DMS53 (cell line): ENCODE measurements around the gene SYNC.
A peak's percentile ranks its signal among the peaks of the same experiment; 100 is the strongest.
"Not testable (repeated sequence)": the region's sequence is repeated elsewhere in the genome, so short reads cannot be mapped to it uniquely, and the experiment has no call there.

Experiments used
- DNase-seq: peaks from one replicate; lab custom pipeline; 2025; lab: John Stamatoyannopoulos, UW

SYNC gene

DNA sequence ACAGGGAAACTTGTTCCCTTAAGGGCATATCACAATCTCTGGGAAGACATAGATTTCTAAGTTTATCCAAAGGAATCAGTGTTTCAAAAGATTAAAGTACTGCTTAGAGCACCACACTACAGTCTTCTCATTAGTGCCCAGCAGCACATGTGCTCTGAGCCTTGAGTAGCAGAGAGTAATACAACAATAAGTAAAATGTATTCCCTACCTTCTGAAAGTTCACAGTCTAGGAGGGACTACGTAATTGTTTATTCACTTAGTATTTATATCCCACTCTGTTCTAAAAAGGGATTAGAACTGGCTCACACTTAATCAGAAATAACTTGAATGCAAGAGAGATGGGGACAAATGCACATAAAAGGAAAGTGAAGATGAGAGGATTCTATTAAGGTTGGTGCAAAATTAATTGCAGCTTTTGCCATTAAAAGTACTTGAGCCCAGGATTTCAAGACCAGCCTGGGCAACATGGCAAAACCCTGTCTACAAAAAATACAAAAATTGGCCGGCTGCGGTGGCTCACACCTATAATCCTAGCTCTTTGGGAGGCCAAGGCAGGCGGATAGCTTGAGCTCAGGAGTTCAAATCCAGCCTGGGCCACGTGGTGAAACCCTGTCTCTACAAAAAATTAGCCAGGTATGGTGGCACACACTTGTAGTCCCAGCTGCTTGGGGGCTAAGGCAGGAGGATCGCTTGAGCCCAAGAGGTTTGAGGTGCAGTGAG, 9.0 kb downstream of the SYNC start:
- DNase-seq, result no peak

DNA sequence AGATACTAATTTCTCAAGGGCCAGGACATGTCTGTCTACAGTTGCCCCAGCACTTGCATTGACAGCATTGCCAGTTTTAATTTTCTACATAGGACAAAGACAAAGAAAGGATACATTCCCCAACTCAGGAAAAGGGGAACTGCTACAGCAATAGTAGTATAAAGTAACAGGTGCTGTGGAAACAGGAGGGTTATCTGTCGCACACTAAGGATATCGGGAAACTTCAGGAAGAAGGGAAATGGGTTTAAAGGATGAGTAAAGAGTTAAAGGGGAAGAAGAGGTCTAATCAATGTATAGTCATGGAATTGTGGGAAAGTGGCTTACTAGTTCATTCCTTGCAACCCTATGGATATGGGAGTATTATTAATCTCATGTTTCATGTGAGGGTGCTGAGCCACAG, 16.2 kb downstream of the SYNC start:
- no peak for DNase-seq

GRCh38 chr1:32685498-32685897, 17.1 kb downstream of the SYNC start:
- no peak for DNase-seq

DNA sequence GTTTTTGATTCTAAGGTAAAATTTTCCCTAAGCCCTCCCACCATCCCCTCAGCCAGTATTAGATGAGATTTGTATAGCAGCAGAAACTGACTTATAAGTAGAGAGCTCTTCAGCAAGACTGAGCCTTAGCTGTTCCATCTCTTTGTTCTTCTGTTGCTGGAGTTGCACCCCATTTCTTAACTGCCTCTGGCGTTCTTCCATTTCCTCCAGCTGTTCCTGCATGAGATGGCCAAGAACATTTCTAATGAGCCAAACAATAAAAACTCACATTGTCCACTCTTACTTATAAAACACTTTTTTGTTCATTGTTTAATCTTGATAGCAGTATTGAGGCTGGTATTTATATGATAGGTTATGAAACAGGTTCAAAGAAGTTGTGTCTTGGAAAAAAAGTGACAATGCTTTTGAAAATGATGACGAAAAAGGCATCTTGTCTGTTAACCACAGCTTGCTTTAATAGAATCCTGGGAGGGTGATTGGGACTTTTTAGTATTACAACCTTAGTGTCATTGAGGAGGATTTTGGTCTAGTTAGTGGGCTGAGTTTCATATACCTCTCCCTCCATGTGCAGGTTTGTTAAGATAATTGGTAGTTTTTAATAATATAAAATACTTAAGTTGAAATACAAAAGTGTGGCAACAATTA, 18.3 kb downstream of the SYNC start:
- no peak for DNase-seq

DNA sequence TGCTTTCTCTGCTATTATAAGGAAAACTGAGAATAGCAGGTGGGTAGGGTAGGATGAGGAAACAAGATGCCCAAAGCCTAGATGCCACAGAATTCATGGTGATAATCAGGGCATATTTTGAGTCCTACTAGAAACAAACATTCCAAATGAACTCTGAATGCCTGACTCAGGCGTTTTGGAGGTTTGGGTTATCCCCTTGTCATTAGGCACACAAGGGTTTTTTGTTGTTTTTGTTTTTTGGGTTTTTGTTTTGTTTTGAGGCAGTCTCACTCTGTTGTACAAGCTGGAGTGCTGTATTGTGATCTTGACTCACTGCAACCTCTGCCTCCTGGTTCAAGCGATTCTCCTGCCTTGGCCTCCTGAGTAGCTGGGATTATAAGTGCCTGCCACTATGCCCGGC, 19.2 kb downstream of the SYNC start:
- DNase-seq, result no peak

DNA sequence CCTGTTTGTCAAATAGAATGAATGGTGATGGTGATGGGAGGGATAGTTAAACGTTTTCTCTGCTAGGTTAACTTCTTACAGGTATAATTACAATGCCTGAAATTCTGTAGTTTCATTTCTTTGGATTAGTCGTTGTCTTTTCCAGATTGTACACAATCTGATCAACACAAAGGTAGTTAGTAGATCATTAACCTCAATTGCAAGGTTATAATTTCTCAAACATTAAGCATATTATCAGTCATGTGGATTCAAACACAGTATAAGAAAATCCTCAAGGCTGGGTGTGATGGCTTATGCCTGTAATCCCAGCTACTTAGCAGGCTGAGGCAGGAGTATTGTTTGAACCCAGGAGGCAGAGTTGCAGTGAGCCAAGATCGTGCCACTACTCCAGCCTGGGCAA, 20.6 kb downstream of the SYNC start:
- DNase-seq, result no peak

DNA sequence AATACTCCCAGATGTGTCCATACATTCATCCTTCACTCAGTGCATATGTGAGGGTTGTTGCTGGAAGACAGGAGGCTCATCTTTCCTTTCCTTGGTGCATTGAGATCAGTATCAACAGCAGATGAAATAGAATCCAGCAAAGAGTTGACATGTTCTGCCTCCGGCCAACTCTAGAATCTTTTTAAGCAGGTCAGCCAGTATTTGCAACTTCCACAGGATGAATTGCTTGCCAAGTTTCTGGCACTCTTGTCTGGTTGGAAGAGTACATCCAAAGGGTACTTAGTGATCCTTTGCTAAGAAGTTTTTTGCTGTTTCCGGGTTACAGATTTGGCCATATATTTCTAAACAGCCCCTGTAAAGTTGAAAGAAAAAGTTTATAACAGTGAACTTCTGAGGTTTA, 21.1 kb downstream of the SYNC start:
- no peak for DNase-seq

GRCh38 chr1:32680642-32681041, 21.9 kb downstream of the SYNC start:
- no peak for DNase-seq

DNA sequence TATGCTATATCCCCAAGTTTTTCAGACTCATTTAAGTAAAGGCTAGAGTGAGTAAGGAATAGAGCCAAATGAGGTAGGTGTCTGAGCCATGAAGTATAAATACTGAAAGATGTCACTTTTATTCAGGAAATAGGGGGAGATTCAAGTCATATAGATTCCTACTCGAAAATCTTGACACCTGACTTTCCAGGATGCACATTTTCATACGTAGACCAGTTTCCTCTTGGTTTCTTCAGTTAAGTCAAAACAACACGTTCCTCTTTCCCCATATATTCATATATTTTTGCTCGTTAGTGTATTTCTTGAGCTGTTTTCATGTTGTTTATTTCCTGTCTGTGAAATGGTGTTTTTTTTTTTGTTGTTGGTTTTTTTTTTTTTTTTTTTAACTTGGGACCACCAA, 22.6 kb downstream of the SYNC start:
- DNase-seq, result not testable (repeated sequence)

- no peak for DNase-seq
Observed at GRCh38 chr1:32676945-32677344, 25.6 kb downstream of the SYNC start.

DNA sequence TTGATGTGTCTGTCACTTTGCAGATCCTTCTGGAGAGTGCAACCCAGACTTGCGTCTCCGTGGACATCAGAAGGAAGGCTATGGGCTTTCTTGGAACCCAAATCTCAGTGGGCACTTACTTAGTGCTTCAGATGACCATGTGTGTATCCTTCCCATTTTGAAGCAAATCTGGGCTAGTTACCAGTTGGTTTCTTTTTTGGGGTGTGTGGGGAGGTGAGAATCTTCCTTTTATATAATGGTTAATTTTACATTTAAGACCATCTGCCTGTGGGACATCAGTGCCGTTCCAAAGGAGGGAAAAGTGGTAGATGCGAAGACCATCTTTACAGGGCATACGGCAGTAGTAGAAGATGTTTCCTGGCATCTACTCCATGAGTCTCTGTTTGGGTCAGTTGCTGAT, 33.9 kb downstream of the SYNC start:
- DNase-seq, result not testable (repeated sequence)

GRCh38 chr1:32666901-32667566, 35.5 kb downstream of the SYNC start:
- DNase-seq, result no peak

DNA sequence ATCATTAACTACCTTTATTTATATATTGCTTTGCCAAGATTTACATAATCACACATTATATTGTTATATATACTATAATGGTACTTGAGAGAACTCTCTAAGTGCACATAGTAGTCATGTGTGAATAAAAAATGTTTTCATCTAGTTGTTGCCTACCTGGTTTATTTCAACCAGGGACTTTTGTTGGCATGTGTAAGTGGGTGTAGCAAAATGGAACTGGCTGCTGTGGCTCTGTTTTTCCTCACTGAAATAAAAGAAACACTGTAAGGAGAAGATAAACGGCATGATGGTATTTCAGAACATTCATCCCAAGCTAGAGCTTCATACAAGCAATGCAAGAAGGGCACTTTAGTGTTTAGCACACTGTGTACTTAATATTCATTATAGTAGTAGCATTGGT, 36.7 kb downstream of the SYNC start:
- no peak for DNase-seq

- no peak for DNase-seq
Observed at GRCh38 chr1:32659581-32659980, 43.0 kb downstream of the SYNC start.

GRCh38 chr1:32652244-32652962, 50.2 kb downstream of the SYNC start:
- DNase-seq, result no peak

GRCh38 chr1:32651461-32652073, 51.0 kb downstream of the SYNC start:
- no peak for DNase-seq

GRCh38 chr1:32650752-32651460, 51.7 kb downstream of the SYNC start, which contains the start of gene RBBP4:
TSS of gene RBBP4 (plus strand) at chr1:32651208. CDS start at chr1:32651307, 99 bp downstream.
- peak; percentile 99 for DNase-seq

GRCh38 chr1:32650248-32650751, 52.3 kb downstream of the SYNC start, which contains the start of gene ZBTB8OS:
TSS of gene ZBTB8OS (minus strand) at chr1:32650550. CDS start at chr1:32650529, 21 bp downstream.
- peak; percentile 98 for DNase-seq

DNA sequence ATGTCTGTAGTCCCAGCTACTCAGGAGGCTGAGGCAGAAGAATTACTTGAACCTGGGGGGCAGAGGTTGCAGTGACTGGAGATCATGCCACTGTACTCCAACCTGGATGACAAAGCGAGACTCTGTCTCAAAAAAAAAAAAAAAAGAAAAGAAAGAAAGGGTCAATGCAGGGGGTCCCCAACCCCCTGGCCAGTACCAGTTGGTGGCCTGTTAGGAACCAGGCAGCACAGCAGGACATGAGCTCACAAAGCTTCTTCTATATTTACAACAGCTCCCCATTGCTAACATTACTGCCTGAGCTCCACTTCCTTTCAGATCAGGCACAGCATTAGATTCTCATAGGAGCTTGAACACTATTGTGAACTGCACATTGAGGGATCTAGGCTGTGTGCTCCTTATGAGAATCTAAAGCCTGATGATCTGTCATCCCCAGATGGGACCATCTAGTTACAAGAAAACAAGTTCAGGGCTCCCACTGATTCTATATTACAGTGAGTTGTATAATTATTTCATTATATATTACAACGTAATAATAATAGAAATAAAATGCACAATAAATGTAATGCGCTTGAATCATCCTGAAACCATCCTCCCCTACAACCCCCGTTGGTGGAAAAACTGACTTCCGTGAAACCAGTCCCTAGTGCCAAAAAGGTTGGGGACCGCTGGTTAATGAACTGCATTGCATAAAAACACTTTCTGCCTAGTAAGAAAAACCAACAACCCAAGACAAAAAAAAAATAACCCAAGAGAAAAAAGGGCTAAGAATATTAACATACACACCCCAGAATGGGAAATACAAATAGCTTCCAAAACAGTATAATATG, 55.0 kb downstream of the SYNC start:
- DNase-seq, result no peak

DNA sequence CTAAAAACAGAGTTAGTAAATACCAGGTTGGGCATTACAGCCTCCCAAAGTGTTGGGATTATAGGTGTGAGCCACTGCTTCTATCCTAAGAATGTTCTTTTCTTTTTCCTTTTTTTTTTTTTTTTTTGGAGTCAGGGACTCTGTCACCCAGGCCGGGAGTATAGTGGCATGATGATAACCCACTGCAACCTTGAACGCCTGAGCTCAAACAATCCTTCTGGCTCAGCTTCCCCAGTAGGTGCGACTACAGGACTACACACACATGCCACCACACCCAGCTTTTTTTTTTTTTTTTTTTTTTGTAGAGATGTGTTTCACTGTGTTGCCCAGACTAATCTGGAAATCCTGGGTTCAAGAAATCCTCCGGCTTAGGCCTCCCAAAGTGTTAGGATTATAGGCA, 58.1 kb downstream of the SYNC start:
- no peak for DNase-seq
